ENCODE results near the gene PLEKHS1.

PLEKHS1 gene

DNA sequence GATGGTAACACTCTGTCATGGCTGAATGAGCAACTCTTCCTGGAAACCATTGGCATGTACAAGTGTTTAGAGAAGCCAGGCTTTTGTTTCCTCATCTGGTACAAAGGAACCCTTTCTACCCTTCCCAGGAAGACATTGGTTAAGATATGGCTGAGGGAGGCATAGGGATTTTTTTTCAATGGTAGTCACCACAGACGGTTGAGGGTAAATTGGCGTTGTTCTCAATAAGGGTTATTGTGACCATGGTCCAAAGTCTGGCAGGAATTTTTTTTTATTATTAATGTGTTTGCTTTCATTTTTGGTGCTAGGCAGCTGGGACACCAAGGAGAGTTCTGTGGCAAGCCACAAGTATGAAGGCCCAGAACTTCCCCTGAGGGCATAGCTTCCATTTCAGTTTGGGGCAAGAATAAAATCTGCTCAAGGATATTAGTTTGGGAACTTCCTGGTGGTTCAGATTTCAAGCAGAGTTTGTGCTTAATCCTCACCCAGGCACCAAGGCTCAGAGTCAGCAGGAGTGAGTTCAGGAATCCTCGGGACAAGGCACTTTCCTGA is at the start of gene PLEKHS1:
Gene PLEKHS1, plus strand, starts transcription at position 502 of the 552 bp plus-strand sequence. CDS start 3,596 bp downstream, outside the sequence.
- Mint-ChIP-seq H3K36me3 (ENCODE audit: low read depth) (no peaks in the 10 kb centered on the region), H3K4me3 (no peak within 1 kb of the TSS), H3K27ac (no peak within 1 kb of the TSS)

DNA sequence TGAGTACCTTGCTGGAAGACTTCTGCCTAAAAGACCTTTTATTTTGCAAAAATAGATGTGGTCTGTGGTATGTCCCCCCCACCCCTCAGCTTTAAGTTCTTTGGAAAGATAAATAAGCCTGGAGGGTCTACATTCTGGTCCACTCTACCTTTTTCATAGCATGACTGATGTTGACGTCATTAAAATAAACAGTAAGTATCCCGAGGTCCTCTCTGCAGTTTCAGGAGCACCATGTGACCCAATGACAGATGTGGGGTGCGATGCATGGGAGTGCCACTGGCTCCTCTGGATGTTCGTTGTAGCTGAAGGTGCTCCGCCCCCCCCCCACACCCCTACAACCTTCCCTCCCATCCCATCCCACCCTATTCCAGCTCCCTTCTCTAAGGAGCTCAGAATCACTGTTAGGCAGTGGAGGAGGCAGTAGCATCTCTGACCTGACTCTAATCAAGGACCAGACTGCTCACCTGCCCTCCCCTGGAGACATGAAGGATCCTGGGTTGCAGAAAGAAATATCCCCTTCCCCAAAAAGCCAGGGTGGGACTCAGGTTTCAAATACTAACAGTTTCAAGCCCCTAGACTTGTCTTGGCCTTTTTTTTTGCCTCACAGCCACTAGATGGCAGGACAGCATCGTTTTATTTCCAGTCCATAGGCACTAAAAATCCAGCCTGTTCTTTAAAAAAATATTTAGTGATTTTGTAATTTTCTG is 46.7 kb upstream of the PLEKHS1 start:
- no peaks in the 10 kb centered on the region for H3K27me3 Mint-ChIP-seq (ENCODE audit: low read depth)
- H3K9me3 Mint-ChIP-seq = no peaks in the 10 kb centered on the region
- peaks cover 31% of the 10 kb centered on the region for H3K4me1 Mint-ChIP-seq (ENCODE audit: low read depth)
- H3K36me3 Mint-ChIP-seq (ENCODE audit: low read depth) = peaks cover 17% of the 10 kb centered on the region
- H3K27ac Mint-ChIP-seq = no peak overlapping the region
- H3K4me3 Mint-ChIP-seq = no peak overlapping the region

More for the DNA sequence above, at the start of gene PLEKHS1:
- Mint-ChIP-seq H3K4me1 (ENCODE audit: low read depth) (no peaks in the 10 kb centered on the region), H3K9me3 (no peaks in the 10 kb centered on the region), H3K27me3 (ENCODE audit: low read depth) (peaks cover 25% of the 10 kb centered on the region)

DNA sequence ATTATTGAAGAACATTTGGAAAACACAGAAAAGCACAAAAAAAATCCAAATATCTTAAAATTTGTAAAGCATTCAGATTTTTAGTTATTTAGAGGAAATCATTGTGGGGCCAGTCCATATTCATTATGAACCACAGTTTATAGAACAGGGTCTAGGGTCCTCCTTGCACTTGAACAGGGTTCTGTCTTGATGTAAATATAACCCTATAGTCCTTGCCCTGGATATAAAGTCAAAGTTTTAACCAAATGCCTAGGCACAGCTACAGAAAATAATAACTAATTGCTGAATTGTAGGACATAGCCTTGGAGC is 46.2 kb upstream of the PLEKHS1 start:
- Mint-ChIP-seq H3K9me3 (no peaks in the 10 kb centered on the region), H3K27ac (no peak overlapping the region), H3K4me1 (ENCODE audit: low read depth) (peaks cover 34% of the 10 kb centered on the region), H3K4me3 (no peak overlapping the region), H3K36me3 (ENCODE audit: low read depth) (peaks cover 18% of the 10 kb centered on the region), H3K27me3 (ENCODE audit: low read depth) (no peaks in the 10 kb centered on the region)

DNA sequence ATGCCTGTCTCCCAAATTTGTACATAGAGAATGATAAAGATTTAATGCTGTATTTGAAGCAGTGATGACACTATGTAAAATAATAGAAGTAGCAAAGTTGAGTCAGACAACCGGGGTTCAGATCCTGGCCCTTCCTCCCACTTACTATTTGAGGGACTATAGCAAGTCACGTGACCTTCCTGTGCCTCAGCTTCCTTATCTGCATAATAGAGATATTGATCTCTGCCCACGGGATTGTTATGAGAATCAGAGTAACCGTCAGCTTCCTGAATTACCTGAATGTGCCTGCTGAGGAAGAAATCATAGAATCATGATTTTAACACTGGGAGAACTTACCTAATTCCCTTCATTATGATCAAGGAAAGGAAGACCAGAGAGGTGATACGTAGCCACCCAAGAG is 44.9 kb upstream of the PLEKHS1 start:
- Mint-ChIP-seq H3K36me3 (ENCODE audit: low read depth) (peaks cover 11% of the 10 kb centered on the region), H3K27me3 (ENCODE audit: low read depth) (no peaks in the 10 kb centered on the region), H3K9me3 (no peaks in the 10 kb centered on the region), H3K4me3 (no peak overlapping the region), H3K27ac (no peak overlapping the region), H3K4me1 (ENCODE audit: low read depth) (peaks cover 33% of the 10 kb centered on the region)

DNA sequence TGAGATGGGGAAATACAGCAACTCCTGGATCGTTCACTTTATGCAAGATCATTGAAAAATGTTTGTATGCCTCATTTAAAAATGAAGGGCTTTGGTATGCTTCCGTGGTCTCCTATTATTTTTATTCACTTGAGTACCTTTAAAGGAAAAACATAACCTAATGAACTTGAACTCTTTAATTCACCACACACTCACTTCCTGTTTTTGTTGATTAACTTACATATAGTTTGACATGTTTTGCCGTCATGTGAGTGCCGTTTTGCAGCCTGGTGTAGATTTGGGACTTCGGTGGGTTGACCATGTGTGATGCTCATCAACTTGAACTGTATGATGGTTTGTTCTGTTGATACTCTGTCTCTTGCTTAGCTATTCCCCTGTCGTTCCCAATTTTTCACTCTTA is 42.8 kb upstream of the PLEKHS1 start:
- H3K9me3 Mint-ChIP-seq = no peaks in the 10 kb centered on the region
- H3K36me3 Mint-ChIP-seq (ENCODE audit: low read depth) = peaks cover 9% of the 10 kb centered on the region
- no peak overlapping the region for H3K4me3 Mint-ChIP-seq
- H3K27ac Mint-ChIP-seq = no peak overlapping the region
- no peaks in the 10 kb centered on the region for H3K27me3 Mint-ChIP-seq (ENCODE audit: low read depth)
- H3K4me1 Mint-ChIP-seq (ENCODE audit: low read depth) = peaks cover 27% of the 10 kb centered on the region

DNA sequence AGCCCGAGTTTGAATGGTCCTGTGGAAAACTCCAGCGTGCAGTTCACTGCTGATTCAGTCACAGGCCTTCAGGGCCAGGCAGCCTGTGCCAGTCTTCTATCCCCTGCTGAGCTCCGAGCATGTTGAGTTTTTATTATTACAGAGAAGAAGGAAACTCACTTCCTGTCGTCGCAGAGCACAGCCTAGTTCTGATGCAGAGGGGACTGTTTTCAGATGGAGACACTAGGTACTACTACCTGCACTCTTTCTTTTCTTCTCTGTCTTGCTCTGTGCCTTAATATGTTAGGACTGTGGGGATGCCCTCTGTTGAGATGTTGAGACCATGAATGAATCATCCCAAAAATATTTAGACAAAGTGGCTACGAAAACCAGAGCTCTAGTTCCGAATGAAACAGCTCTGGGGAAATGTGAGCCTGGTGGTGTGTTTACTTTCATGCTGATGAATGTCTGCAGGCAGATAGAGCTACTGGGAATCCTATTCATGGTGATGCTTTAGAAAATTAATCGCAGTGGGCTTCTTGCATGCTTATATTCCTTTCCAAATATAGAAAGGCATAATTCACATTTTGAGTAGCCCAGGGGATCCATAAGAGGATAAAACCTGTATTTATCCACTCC is 42.2 kb upstream of the PLEKHS1 start:
- no peaks in the 10 kb centered on the region for H3K9me3 Mint-ChIP-seq
- H3K4me3 Mint-ChIP-seq = no peak overlapping the region
- peaks cover 15% of the 10 kb centered on the region for H3K36me3 Mint-ChIP-seq (ENCODE audit: low read depth)
- no peak overlapping the region for H3K27ac Mint-ChIP-seq
- peaks cover 27% of the 10 kb centered on the region for H3K4me1 Mint-ChIP-seq (ENCODE audit: low read depth)
- H3K27me3 Mint-ChIP-seq (ENCODE audit: low read depth) = no peaks in the 10 kb centered on the region

DNA sequence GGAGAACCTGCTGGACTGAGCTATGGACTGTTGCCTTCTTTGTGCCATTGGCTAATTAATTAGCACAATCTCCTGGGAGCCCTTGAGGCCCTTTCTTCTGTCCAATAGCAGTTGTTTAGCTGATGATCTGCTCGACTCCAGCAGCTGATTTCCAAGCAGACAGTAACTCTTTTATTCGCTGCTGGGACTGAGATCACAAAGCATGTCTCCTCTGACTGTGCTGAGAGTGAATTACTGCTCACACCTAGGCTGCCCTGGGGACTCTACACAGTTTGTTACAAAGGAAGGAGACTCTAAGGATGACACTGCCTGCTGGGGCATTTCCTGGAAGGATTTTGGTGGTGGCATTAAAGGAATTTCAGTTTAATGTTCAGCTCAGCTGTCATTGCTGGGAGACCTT is 40.3 kb upstream of the PLEKHS1 start:
- Mint-ChIP-seq H3K4me1 (ENCODE audit: low read depth) (peaks cover 30% of the 10 kb centered on the region), H3K9me3 (no peaks in the 10 kb centered on the region), H3K27me3 (ENCODE audit: low read depth) (no peaks in the 10 kb centered on the region), H3K4me3 (no peak overlapping the region), H3K27ac (no peak overlapping the region), H3K36me3 (ENCODE audit: low read depth) (peaks cover 25% of the 10 kb centered on the region)

DNA sequence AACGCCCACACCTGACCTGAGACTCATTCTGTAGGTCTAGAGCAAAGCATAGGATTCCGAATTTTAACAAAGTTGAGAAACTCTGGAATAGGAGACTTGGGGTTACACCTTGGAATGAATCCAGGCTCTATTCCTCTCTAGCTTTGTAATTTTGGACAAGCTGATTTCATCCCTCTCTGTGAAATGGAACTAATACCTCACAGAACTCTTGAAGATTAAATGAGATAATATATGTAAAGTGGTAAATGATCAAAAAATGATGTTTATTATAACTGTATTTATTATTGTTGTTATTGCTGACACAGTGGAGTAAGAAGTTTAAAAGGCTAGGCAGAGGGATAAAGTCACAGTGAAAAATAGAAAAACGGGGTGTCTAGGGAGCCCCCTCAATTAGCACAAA is 39.5 kb upstream of the PLEKHS1 start:
- H3K4me1 Mint-ChIP-seq (ENCODE audit: low read depth) = peaks cover 25% of the 10 kb centered on the region
- H3K27ac Mint-ChIP-seq = no peak overlapping the region
- H3K36me3 Mint-ChIP-seq (ENCODE audit: low read depth) = peaks cover 32% of the 10 kb centered on the region
- H3K4me3 Mint-ChIP-seq = no peak overlapping the region
- H3K27me3 Mint-ChIP-seq (ENCODE audit: low read depth) = no peaks in the 10 kb centered on the region
- H3K9me3 Mint-ChIP-seq = no peaks in the 10 kb centered on the region

DNA sequence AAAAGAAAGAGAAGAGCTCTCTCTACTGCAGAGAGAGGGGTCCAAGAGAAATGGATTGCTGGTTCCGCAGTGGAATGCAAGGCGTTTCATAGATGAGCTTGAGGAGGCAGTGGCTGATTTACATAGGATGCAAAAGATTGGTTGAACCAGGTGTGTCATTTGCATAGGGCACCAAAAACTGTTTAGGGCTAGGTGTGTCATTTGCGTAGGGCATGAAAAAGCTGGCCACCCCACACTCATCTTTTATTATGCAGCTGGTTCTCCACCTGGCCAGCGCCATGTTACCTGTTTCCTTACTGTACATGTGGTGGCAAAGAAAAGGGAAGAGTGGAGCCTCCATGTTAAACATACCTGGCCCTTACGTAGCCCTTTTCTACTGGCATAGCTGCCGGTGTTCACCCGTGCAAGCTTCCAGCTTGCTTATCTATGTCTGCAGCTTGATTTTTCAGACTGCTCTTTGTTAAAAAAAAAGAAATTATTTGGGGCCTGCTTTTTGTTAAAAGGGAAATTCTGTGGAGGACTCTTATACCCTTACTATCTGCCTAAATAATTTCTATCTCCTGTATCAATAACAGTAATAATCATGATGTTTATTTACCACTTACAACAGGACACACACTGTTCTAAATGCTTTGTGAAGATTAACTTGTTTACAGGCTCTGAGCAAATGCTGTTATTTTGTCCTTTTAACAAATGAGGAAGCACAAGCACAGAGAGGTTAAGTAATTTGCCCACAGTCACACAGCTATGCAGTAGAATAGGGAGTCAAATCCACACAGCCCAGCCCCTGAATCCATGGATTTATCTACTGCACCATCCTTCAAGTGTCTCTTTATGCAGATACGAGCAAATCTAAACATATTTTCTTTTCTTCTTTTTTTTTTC is 38.5 kb upstream of the PLEKHS1 start:
- H3K4me1 Mint-ChIP-seq (ENCODE audit: low read depth) = peaks cover 18% of the 10 kb centered on the region
- H3K27me3 Mint-ChIP-seq (ENCODE audit: low read depth) = no peaks in the 10 kb centered on the region
- peaks cover 32% of the 10 kb centered on the region for H3K36me3 Mint-ChIP-seq (ENCODE audit: low read depth)
- H3K4me3 Mint-ChIP-seq = no peak overlapping the region
- H3K9me3 Mint-ChIP-seq = no peaks in the 10 kb centered on the region
- no peak overlapping the region for H3K27ac Mint-ChIP-seq

DNA sequence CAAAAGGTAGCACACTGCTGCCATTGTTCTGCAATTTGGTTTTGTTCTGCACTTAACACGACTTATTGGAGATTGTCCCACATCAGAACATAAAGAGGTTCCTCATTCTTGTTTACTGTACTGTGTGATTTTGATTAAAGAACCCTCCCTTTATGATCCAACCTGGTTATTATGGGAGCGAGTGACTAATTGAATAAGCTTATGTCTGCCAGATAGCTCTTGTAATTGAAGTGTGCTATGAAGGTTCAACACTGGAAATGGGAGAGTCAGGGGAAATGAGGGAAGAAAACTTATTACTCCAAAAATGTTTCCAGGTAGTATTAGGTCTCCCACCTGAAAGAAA is 37.9 kb upstream of the PLEKHS1 start:
- Mint-ChIP-seq H3K4me1 (ENCODE audit: low read depth) (peaks cover 13% of the 10 kb centered on the region), H3K9me3 (no peaks in the 10 kb centered on the region), H3K27ac (no peak overlapping the region), H3K36me3 (ENCODE audit: low read depth) (peaks cover 33% of the 10 kb centered on the region), H3K27me3 (ENCODE audit: low read depth) (no peaks in the 10 kb centered on the region), H3K4me3 (no peak overlapping the region)

DNA sequence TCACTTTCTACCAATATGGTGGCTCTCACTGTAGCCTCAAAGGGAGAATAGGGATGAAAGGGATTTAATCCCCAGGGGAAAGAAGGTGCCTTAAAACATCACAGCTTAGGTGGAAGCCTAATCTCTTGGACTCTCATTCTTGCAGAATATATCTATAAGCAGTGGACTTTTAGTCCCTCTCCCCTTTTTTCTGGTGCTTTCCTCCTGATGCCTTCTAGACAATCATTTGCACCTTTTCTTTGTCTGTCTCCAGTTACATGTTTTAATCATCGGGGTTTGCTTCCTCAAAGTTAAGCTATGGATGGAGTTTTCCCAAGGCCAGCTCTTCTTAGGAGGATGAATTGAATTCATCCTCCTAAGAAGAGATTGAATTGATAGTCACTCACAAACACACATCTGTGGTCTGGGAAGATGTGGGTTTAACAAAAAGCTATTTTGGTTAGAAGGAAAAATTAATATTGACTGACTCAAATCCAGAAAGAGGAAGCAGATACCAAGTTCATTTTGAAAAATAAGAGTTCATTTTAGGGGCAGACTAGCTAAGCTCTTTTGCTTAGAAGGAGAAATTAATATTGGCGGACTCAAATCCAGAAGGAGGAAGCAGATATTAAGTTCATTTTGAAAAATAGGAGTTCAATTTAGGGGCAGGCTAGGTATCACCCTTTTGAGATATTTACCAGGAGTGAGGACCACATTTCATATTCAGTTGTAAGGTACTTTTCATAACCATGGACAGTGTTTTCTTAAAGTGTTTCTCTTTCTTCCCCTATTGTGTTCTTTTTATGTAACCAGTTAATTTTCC is 35.2 kb upstream of the PLEKHS1 start:
- H3K27ac Mint-ChIP-seq = no peak overlapping the region
- H3K4me3 Mint-ChIP-seq = no peak overlapping the region
- peaks cover 43% of the 10 kb centered on the region for H3K36me3 Mint-ChIP-seq (ENCODE audit: low read depth)

DNA sequence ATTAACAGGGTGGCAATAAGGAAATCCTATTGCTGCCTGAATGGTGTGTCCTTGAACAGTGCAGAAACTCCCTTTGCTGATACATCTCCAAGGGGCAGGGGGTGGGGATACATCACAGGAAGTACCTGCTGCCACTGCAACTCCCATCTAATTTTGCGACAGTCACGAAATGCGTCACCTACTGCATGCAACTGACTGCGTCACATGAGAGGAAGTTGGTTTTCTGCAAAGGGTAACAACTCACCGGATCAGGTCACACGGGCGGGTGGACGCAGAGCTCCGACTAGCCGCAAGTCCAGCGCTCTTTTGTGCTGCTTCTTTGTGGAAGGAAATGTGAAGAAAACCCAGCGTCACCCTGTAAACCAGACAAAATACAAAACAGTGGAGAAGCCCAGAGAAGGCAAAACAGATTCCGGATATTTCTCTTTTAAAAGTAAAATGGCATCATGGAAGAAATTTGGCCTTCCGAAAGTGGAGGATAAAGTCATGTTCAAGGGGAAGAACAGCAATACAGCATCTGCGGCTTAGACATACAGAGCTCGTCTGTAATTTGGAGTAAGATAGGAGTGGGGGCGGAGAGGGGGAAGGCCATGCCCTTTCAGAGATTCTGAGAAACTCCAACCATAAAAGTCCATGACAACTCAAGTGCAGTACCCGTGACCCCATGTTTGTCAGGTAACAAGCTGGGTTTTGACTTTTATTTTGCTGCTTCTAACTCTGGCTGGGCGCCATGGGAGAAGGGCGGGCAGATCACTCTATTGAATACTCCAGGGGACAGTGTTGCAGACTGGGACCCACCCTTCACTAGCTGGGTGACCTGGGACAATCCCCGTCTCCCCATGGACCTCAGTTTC is 32.3 kb upstream of the PLEKHS1 start:
- H3K9me3 Mint-ChIP-seq = no peaks in the 10 kb centered on the region
- H3K36me3 Mint-ChIP-seq (ENCODE audit: low read depth) = peaks cover 50% of the 10 kb centered on the region
- H3K4me1 Mint-ChIP-seq (ENCODE audit: low read depth) = peaks cover 2% of the 10 kb centered on the region
- no peak overlapping the region for H3K27ac Mint-ChIP-seq
- H3K27me3 Mint-ChIP-seq (ENCODE audit: low read depth) = no peaks in the 10 kb centered on the region
- no peak overlapping the region for H3K4me3 Mint-ChIP-seq

More for the DNA sequence above, 35.2 kb upstream of the PLEKHS1 start:
- Mint-ChIP-seq H3K4me1 (ENCODE audit: low read depth) (peaks cover 2% of the 10 kb centered on the region), H3K9me3 (no peaks in the 10 kb centered on the region), H3K27me3 (ENCODE audit: low read depth) (no peaks in the 10 kb centered on the region)

DNA sequence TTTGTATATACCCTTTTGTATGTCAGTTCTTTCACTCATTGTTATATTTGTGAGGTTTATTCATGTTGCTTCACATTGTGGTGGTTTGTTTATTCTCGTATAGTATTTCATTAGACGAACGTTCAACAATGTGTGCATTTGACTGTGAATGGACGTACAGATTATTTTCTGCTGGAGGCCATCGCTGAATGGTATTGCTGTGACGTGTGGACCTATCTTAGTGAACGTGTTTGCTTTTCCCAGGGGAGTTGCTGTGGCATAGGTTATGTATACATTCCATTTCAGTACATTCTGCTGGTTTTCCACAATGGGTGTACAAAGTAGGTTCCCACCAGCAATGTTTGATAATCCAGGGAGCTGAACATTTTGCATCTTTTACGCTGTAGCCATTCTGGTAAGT is 31.1 kb upstream of the PLEKHS1 start:
- Mint-ChIP-seq H3K9me3 (no peaks in the 10 kb centered on the region), H3K4me3 (no peak overlapping the region), H3K27ac (no peak overlapping the region), H3K4me1 (ENCODE audit: low read depth) (peaks cover 2% of the 10 kb centered on the region), H3K27me3 (ENCODE audit: low read depth) (no peaks in the 10 kb centered on the region), H3K36me3 (ENCODE audit: low read depth) (peaks cover 47% of the 10 kb centered on the region)

Measured in T-helper 1 cell treated with Interleukin-12 subunit alpha and Interleukin-12 subunit beta and Interleukin-4 antibody, amounts not matched to agents 30 μg/mL and 1 μg/mL, for 36 hours (primary cell).